ENCODE measurements around the gene GRAMD1C.

GRAMD1C gene

DNA sequence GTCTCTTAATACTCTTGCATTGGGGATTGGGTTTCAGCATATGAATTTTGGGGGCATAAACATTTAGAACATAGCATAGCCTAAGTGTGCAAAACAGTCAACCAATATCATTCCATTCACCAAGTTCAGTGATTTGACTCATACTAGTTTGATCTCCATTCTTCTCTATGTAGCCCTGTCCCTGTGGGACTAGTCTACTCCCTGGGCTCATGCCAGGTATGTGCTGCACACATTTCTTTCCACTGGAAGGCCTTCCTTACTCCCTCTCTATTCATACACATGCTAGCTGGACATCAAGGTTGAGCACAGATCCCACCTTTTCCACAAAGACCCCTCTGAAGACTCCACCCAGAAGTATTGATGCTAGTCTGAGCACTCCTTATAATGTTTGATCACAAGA is 114.3 kb downstream of the GRAMD1C start:
- no peak for DNase-seq (ENCODE audit: low read depth)

GRCh38 chr3:113953677-113954076 is 115.1 kb downstream of the GRAMD1C start:
- DNase-seq (ENCODE audit: low read depth), result no peak

DNA sequence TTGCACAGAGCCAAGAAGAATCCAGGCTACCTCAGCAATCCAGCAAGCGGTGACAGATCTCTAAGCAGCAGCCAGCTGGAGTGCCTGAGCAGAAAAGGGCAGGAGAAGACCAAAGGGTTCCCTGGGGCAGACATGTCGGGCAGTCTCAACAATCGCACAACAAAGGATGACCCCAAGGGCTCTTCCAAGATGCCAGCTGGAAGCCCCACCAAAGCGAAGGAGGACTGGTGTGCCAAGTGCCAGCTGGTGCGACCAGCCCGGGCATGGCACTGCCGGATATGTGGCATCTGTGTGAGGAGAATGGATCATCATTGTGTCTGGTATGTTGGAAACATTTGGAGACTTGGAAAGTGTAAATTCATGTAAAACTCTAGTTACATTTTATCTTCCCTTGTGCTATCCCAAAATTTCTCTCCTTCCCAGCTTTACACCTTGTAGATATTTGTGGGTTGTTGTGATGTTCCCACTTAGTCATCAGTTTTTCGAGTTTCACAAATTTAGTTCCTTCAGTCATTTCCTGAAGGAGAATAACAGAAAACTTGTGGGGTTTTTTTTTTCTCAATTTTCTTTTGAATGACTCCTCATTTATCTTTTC is 115.6 kb downstream of the GRAMD1C start:
- no peak for DNase-seq (ENCODE audit: low read depth)

DNA sequence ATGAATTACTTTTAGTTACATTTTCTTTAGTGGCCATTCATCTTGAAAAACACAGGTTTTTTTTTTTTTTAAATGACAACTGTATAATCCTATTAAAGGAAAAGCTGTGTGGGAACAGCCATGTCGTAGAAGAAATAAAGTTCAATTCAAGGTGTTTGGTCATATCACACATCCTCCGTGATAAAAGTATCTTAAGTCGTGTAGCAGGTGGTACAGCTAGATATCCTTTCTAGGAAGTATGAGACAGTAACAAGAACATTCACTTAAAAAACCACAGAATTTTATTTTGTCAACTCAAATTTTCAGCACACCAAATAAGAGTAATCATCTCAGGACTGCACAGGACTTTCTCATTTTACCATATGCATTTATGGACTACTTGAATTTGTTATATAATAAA is 125.3 kb downstream of the GRAMD1C start:
- no peak for DNase-seq (ENCODE audit: low read depth)

GRCh38 chr3:113966172-113966571 is 127.6 kb downstream of the GRAMD1C start:
- no peak for DNase-seq (ENCODE audit: low read depth)

GRCh38 chr3:113968986-113969385 is 130.4 kb downstream of the GRAMD1C start:
- DNase-seq (ENCODE audit: low read depth), result no peak

- no peak for DNase-seq (ENCODE audit: low read depth)
Measured at GRCh38 chr3:113977822-113978221, 139.2 kb downstream of the GRAMD1C start.

DNA sequence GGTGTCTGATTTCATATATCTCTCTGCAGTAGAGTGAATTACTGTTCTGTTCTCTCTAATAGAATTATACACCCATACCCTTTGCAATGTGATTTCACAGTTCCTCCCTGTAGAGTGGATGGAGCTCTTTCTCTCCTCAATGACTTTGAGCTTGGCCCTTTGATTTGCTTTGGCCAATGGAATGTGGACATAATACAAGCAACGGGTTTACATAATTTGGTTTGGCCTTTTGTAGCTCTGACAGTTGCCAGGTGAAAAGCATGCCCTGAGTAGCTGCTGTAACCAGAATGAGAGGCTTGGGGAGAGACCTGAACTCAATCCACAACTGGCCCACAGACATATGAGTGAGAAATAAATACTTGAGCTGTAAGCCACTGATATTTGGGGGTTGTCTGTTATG is 141.3 kb downstream of the GRAMD1C start:
- no peak for DNase-seq (ENCODE audit: low read depth)

DNA sequence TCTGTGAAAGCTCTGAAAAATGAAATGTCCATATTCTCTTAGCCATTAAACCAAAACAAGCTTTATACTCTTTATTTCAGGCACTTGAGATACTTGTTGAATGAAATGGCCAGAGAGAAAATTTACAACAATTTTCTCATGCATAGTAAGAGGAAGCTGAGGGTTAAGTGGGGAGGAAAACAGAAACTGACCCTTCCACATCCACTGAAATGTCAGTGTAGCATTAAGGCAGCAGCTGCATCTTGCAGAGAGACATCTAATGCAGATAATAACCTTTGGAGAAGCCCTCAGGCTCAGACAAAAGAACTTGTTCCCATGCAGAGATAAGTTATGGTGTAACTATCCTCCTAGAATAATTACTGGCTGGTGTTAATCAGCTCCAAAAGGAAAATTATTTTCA is 143.2 kb downstream of the GRAMD1C start:
- DNase-seq (ENCODE audit: low read depth), result no peak

GRCh38 chr3:113983544-113983943 is 145.0 kb downstream of the GRAMD1C start:
- DNase-seq (ENCODE audit: low read depth), result no peak

DNA sequence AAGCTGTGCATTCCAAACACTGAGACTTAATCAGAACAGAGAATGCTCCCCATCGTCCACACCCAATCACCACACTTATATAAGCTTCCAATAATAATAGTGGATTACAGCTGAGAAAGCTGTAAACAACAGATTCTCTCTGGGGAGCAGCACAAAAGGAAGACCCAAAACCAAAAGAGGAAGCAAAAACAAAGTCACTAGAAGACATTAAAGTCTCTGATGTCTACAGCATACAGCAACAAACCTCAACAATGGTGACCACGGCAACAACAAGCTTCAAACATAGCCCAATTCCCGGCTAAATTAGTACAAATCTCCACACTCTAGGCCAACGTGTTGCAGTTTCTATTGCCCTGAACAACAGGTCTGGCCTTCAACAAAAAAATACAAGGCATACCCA is 147.0 kb downstream of the GRAMD1C start:
- DNase-seq (ENCODE audit: low read depth), result no peak
